ENCODE measurements around the gene SLC1A2. TPM values are rescaled to one million over a fixed set of nuclear protein-coding genes. Genes with fewer than 3 reads are reported as not detected.

The SLC1A2 gene
- total RNA-seq, 2 experiments from 2014 or later, result not detected

- DNase-seq (ENCODE audit: low spot score), result peak; percentile 83
- ChIA-PET POLR2A (interaction anchor here (1.3 kb wide), 1 partner anchor 20 kb away, joined by 3 read pairs; no protein-coding TSS in a partner anchor), CTCF (ENCODE audit: unreplicated experiment) (interaction anchor here (1.0 to 1.3 kb wide), 3 partner anchors 64 to 166 kb away, joined by 3 read pairs; no protein-coding TSS in a partner anchor)
- no peak overlapping the region for H3K27ac ChIP-seq (ENCODE audit: low read depth, low read length, poor library complexity, severe bottlenecking)
- H3K4me2 ChIP-seq (ENCODE audit: low read length), result no peak overlapping the region
- peak overlapping the region; percentile 39; the same call in 1 of the 2 replicates for H2AFZ ChIP-seq (ENCODE audit: low read length)
- no peaks in the 10 kb centered on the region for H3K9me2 ChIP-seq (ENCODE audit: insufficient read depth, low read length)
- H3K4me1 ChIP-seq (ENCODE audit: insufficient read depth, low read length, poor library complexity, severe bottlenecking), result peaks cover 12% of the 10 kb centered on the region
- BruUV-seq (replicated peaks), result no TSS peak
- H3K79me2 ChIP-seq (ENCODE audit: insufficient read depth, low read depth, low read length), result no peaks in the 10 kb centered on the region
- intact Hi-C loops (cut with micrococcal nuclease; ENCODE audit: unreplicated experiment), result loop anchor here (1.0 to 5.0 kb wide), 5 partner anchors 76 to 312 kb away; no protein-coding TSS in a partner anchor
- H4K20me1 ChIP-seq (ENCODE audit: insufficient read depth, low read length), result no peaks in the 10 kb centered on the region
- no peaks in the 10 kb centered on the region for H3K36me3 ChIP-seq (ENCODE audit: insufficient read depth, low read length)
- no peaks in the 10 kb centered on the region for H3K9me3 ChIP-seq (ENCODE audit: low read length)
- TF ChIP-seq, protein P1, sequence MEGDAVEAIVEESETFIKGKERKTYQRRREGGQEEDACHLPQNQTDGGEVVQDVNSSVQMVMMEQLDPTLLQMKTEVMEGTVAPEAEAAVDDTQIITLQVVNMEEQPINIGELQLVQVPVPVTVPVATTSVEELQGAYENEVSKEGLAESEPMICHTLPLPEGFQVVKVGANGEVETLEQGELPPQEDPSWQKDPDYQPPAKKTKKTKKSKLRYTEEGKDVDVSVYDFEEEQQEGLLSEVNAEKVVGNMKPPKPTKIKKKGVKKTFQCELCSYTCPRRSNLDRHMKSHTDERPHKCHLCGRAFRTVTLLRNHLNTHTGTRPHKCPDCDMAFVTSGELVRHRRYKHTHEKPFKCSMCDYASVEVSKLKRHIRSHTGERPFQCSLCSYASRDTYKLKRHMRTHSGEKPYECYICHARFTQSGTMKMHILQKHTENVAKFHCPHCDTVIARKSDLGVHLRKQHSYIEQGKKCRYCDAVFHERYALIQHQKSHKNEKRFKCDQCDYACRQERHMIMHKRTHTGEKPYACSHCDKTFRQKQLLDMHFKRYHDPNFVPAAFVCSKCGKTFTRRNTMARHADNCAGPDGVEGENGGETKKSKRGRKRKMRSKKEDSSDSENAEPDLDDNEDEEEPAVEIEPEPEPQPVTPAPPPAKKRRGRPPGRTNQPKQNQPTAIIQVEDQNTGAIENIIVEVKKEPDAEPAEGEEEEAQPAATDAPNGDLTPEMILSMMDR (conservative IDR thresholded peaks at IDR 0.05; ENCODE audit: low read length), result peak; percentile 99
- no peak for TF ChIP-seq EZH2phosphoT487 (IDR thresholded peaks at IDR 0.05; ENCODE audit: borderline replicate concordance, low read depth, low read length)
- H3K4me3 ChIP-seq (ENCODE audit: low read depth, low read length, poor library complexity, severe bottlenecking), result no peak overlapping the region
Observed at GRCh38 chr11:35237860-35238715, 181.3 kb downstream of the SLC1A2 start.

GRCh38 chr11:35237351-35237750, 182.0 kb downstream of the SLC1A2 start:
- H3K4me2 ChIP-seq (ENCODE audit: low read length), result no peak overlapping the region
- no peak overlapping the region for H3K4me3 ChIP-seq (ENCODE audit: low read depth, low read length, poor library complexity, severe bottlenecking)
- no TSS peak for BruUV-seq (replicated peaks)
- H3K79me2 ChIP-seq (ENCODE audit: insufficient read depth, low read depth, low read length), result no peaks in the 10 kb centered on the region
- H3K36me3 ChIP-seq (ENCODE audit: insufficient read depth, low read length), result no peaks in the 10 kb centered on the region
- no peak for TF ChIP-seq EZH2phosphoT487 (IDR thresholded peaks at IDR 0.05; ENCODE audit: borderline replicate concordance, low read depth, low read length)
- TF ChIP-seq, protein P1 (conservative IDR thresholded peaks at IDR 0.05; ENCODE audit: low read length), result no peak
- no peaks in the 10 kb centered on the region for H3K9me3 ChIP-seq (ENCODE audit: low read length)
- ChIA-PET POLR2A (no interaction called here), CTCF (ENCODE audit: unreplicated experiment) (interaction anchor here (0.9 to 1.3 kb wide), 3 partner anchors 63 to 312 kb away, joined by 3 to 4 read pairs (median 3); no protein-coding TSS in a partner anchor)
- H3K4me1 ChIP-seq (ENCODE audit: insufficient read depth, low read length, poor library complexity, severe bottlenecking), result peaks cover 12% of the 10 kb centered on the region
- H2AFZ ChIP-seq (ENCODE audit: low read length), result no peak overlapping the region
- DNase-seq (ENCODE audit: low spot score), result no peak
- no peaks in the 10 kb centered on the region for H3K9me2 ChIP-seq (ENCODE audit: insufficient read depth, low read length)
- intact Hi-C loops (cut with micrococcal nuclease; ENCODE audit: unreplicated experiment), result loop anchor here (5.0 kb wide), 1 partner anchor 75 kb away; no protein-coding TSS in a partner anchor
- no peaks in the 10 kb centered on the region for H4K20me1 ChIP-seq (ENCODE audit: insufficient read depth, low read length)
- H3K27ac ChIP-seq (ENCODE audit: low read depth, low read length, poor library complexity, severe bottlenecking), result no peak overlapping the region
